Measurements from ENCODE around the gene AACS.
A peak's percentile ranks its signal among the peaks of the same experiment; 100 is the strongest.

AACS gene

DNA sequence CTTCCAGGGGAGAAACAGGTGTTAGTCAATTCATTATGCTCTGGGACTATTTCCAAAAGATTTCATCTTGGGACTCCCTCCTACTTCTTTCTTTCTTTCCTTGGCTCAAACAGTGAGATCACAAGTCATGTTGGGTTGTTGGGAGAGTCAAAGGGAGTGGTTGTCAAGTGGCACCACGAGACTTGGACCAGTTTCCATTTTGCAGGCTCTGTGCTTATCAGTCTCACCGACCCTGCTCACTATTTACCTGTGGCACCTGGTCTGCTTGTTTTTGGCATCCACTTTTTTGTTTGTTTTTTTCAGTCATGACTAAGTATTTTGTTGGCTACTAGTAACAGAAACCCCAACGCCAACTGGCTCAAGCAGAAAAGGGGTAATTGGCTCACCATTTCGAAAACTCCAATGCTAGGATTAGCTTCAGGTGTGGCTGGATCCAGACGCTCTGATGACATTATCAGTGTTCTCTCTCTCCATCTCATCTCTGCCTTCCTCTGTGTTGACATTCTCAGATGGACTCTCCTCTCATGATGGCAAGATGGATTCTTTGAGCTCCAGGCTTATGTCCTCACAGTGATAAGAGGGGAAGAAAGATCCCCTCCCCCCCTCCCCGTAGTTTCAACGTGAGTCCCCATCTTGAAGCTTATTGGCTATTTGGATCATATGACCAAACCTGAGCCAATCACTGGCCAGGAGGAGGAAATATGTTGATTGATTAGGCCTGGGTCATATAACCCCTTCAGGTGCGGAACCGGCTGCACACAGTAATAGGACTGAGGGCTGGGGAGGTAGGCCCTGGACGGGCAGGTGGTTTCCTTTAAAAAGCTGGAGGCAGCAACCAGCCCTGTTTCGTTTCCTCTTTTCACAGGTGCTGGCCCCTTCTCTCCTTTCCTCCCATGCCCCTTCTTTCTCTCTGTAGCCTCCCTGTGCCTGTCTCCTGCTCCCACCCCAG lies 84.2 kb downstream of the AACS start:
- no peak for DNase-seq (ENCODE audit: low read depth in 2 of 2)

- no peak for DNase-seq (ENCODE audit: low read depth in 2 of 2)
Measured at GRCh38 chr12:125151284-125151683, 86.0 kb downstream of the AACS start.

- no peak for DNase-seq (ENCODE audit: low read depth in 2 of 2)
Measured at GRCh38 chr12:125152463-125152862, 87.2 kb downstream of the AACS start.

DNA sequence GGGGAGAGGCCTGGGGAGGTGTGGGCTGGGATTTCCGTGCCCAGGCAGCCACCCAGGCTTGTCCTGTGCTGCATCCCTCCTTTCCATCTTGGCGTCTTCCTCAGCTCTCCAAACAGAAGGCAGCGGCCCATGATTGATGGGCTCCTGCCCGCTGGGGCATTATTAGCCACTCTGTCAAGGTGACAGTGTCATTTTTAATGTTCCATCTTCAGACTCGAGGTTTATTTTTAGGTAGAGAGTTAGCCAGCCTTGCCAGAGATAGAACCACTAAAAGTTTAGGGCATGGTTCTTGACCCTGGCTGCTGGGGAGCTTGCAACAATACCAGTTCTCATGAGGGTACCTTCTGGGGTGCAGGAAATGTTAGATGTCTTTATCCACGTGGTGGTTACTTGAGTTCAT lies 90.1 kb downstream of the AACS start:
- DNase-seq (ENCODE audit: low read depth in 2 of 2) = no peak

- no peak for DNase-seq (ENCODE audit: low read depth in 2 of 2)
Measured at GRCh38 chr12:125157177-125157576, 91.9 kb downstream of the AACS start.

DNA sequence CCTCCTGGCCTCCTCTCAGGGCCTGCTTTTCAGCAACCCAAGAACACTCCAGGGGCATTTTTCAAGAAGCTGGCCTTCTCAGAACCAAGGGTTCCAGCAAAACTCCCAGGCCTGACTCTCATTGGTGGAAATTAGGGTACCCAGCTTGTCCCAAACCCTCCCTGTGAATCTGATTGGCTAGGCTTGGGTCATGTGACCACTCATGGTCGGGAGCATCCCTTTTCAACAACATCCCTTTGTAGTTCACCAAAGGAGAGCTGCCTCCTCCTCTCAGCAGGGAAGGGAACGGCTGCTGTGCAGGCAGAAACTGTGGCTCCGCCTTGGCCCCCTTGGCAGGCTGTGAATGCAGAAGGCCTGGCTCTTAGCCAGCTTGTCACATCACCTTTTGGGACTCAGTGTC lies 94.5 kb downstream of the AACS start:
- DNase-seq (ENCODE audit: low read depth in 2 of 2) = no peak

DNA sequence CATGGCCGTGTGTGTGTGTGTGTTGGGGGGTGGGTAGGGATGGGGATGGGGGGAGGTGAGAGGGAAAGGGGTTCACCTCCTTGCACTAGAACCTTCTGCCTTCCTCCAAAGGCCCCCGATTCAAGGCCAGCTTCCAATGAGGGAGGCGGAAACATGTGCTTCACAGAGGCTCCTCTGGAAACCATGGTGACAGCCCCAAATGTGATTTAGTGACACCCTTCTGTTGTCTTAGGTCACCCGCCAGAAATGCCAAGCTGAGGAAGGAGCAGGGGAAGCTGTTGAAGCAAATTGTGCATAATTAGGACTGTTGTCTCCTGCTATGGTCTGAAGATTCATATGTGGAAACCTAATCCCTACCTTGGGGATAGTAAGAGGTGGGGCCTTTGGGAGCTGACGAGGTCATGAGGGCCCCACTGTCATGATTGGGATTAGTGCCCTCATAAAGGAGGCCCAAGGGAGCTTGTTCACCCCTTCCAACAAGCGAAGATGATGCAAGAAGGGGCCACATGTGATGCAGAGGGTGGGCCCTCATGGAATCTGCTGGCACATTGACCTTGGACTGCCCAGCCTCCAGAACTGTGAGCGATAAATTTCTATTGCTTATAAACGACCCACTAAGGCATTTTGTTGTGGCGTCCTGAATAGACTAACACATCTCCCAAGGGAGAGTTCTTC lies 95.2 kb downstream of the AACS start:
- no peak for DNase-seq (ENCODE audit: low read depth in 2 of 2)

GRCh38 chr12:125161712-125162022 lies 96.4 kb downstream of the AACS start:
- DNase-seq (ENCODE audit: low read depth in 2 of 2) = no peak

DNA sequence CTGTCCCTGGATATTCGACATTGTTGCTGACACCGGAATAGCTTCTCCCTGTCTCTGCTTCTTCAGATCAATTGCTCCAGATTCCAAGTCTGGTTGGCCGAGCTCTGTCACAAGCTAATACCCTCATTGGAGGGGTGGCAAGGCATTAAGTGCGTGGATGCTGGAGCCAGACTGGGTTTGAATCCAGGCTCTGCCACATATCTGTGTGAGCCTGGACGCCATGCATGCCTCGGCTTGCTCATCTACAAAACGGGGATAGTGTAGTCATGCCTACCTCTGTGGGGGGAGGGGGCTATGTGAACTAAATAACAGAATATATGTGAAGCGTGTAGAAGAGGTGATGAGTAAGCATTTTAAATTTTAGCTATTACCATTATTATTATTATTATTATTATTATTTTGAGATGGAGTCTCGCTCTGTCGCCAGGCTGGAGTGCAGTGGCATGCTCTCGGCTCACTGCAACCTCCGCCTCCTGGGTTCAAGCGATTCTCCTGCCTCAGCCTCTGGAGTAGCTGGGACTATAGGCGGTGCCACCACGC lies 97.3 kb downstream of the AACS start:
- no peak for DNase-seq (ENCODE audit: low read depth in 2 of 2)

DNA sequence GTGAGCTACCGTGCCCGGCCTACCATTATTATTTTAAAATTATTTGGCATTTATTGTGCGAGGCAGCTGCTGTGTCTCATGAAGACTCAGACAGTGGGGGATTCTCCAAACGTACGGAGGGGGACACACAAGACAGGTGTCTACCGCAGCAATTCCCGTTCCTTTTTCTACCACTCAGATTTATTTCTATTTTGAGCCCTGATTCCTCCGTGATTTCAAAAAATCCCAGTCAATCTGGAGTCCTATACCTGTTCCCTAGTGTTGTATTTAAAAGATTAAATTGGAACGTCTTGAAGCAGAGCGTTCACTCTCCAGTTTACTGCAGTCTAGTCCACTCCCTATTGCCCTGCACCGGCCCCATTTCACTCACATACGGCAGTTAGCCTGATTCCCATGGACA lies 97.9 kb downstream of the AACS start:
- DNase-seq (ENCODE audit: low read depth in 2 of 2) = no peak

DNA sequence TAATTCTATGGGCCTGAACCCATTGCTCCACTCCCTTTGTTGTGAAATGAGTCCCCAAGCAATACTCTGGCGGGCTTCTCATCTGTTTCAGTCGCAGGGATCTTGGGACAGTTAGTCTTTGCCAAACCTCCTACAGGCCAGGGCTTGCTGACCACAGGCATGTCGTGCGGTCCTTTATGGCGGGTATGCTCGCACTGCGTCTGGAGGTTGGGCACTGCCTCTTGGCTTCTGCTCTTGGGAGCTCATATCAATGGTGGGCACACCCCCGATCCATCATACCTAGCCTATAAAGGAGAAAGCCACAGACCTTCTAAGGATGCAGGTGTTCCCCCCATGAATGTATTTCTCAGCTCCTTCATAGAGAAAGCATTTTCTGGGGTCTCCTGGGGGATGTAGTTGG lies 99.3 kb downstream of the AACS start:
- DNase-seq (ENCODE audit: low read depth in 2 of 2) = no peak

DNA sequence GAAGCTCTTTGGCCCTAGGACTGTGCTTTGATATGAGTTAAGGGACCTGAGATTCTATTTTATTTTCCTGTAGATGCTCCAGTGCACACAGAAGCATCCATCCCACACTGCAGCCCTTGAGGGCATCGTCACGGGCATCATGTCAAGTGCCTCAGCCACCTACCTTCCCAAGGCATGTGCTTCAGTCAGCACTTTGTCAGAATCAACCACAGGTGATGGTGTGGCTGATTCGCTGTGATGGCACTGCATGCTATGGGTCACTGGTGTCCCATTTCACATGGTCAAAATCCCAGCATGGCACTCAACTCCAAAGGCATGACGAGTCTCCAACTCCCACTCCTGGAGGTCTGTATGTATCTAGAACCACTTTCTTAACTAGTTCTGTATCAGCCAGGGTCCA lies 100.8 kb downstream of the AACS start:
- no peak for DNase-seq (ENCODE audit: low read depth in 2 of 2)

DNA sequence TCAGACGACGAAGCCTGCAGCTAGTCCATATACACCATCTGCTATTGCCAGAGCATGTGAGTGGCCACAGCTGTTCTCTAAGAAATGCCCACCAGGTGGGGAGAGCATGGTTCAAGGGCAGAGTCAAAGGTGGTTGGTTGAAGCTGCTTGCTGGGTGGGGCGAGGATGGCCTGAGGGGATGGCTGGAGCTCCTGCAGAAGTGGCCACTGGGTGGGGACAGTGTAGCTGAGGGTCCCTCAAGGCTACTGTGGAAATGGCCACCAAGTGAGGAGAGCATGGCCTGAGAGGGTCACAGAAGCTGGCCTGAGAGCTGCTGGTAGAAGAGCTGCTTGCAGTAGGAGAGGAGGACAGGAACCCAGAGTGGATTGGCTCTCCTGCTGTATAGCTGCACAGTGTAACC lies 102.4 kb downstream of the AACS start:
- no peak for DNase-seq (ENCODE audit: low read depth in 2 of 2)

DNA sequence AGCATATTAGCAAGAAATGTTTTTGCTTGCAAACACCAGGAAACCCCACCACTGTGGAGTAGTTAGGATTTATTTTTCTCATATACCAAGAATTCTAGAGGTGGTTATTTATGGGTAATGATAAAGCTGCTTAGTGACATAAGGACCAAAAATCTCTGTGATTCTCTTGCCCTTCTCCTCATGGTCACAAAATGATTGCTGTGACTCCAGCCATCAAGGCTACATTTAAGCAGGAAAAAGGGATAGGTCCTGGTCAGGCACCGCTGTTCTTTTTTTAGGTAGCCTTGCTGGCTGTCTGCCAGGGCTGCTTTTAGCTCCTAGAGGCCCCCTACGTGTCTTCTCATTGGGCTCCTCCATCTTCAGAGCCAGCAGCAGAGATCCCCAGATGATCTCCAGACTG lies 104.2 kb downstream of the AACS start:
- DNase-seq (ENCODE audit: low read depth in 2 of 2) = no peak

- DNase-seq (ENCODE audit: low read depth in 2 of 2) = no peak
Measured at GRCh38 chr12:125169870-125170269, 104.6 kb downstream of the AACS start.

- no peak for DNase-seq (ENCODE audit: low read depth in 2 of 2)
Measured at GRCh38 chr12:125171267-125171666, 106.0 kb downstream of the AACS start.

- DNase-seq (ENCODE audit: low read depth in 2 of 2) = no peak
Measured at GRCh38 chr12:125172231-125172850, 107.1 kb downstream of the AACS start.

GRCh38 chr12:125175576-125175975 lies 110.3 kb downstream of the AACS start:
- DNase-seq (ENCODE audit: low read depth in 2 of 2) = no peak

DNA sequence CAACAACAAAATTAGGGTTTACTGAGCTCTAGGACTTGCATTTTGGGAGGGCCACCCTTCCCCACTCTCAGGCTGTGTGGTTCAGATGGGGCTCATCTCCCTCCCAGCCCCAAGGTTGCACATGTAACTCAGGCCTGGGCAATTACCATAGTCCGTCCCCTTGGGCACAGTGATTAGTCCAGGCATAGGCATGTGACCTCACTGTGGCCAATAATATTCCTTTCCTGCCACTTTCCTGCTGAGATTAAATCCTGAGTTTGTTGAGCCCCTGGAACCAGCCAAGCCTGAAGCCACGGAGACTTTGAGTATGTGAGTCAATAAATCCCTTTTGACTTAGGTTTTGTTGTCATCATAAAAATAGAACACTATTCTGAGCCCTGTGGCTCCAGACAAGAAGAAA lies 113.0 kb downstream of the AACS start:
- no peak for DNase-seq (ENCODE audit: low read depth in 2 of 2)

- no peak for DNase-seq (ENCODE audit: low read depth in 2 of 2)
Measured at GRCh38 chr12:125180144-125180543, 114.9 kb downstream of the AACS start.

DNA sequence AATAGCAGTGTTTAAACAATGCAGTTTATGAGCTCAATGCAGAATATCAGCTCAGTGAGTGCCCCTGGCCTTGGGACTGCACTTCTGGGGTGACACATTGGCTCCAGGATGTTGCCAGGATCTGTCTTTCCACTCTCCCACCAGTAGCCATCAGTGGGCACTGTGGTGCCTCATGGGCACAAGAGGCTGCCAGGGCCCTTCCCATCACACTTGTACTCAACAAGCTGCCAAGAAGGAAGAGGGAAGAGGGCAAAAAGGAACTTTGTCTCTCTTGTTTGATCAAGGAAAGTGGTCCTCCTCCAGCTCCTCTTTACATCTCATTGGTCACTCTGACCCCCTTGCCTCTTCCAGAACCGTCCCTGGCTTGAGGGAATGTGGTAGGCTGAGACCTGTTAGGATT lies 115.9 kb downstream of the AACS start:
- no peak for DNase-seq (ENCODE audit: low read depth in 2 of 2)

- DNase-seq (ENCODE audit: low read depth in 2 of 2) = peak; percentile 49 to 82
Measured at GRCh38 chr12:125183187-125184067, 118.2 kb downstream of the AACS start.

Measured in stimulated activated CD4-positive, alpha-beta T cell treated with anti-CD3 and anti-CD28 coated beads, Interleukin-15, amount 100 ng/mL, for 48 hours (primary cell).